ENCODE results near the gene DPYSL3. TPM values are rescaled to one million over a fixed set of nuclear protein-coding genes. Genes with fewer than 3 reads are reported as not detected.
A peak's percentile ranks its signal among the peaks of the same experiment; 100 is the strongest.
"Not testable (repeated sequence)": the region's sequence is repeated elsewhere in the genome, so short reads cannot be mapped to it uniquely, and the experiment has no call there.

Gene DPYSL3
- total RNA-seq, result 138 and 161 TPM in 2 replicates

DNA sequence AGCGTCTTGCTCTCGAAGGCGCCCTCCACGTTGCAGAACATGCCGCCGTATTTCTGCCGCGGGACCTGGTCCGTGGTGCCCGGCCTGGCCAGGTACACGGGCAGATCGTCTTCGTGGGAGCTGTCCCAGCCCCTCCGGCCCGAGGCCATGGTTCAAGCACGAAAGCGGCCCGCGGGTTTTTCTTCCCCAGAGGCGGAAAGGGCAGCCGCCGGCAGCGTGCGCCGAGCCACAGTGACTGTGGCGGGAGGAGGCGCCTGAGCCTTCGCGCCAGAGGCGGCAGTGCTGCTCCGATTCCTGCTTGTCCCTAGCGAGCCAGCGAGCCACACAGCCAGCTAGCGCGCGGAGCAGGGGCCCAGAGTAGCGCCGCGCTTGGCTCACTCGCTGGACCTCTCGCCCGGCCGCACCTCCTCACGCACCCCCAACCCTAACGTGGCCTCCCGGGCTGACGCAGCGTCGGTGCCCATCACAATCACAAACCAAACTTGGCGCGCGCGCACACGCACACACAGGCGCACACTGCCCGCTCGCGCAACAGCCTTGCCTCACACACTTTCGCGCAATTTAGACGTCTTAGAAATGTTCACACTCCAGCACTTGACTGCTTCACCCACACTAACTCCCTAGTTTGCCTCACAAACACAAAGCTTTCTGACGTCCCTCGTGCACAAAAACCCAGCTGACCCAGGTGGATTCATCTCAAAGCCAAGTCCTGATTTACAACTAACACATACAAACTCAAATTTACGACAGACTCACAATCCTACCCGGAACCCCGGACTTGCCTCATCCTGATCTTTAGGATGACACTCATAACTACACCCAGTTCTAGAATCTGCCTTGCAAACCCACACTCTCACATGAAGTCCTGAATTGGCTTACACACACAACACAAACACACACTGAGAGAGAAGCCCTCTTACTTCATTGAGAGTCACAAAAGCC, at the start of gene DPYSL3:
DPYSL3 (minus strand) TSS at position 359 of the 942 bp plus-strand sequence; CDS start at position 149, 210 bp downstream.
- peak; percentile 58 for DNase-seq (ENCODE audit: low read depth, low spot score)

DNA sequence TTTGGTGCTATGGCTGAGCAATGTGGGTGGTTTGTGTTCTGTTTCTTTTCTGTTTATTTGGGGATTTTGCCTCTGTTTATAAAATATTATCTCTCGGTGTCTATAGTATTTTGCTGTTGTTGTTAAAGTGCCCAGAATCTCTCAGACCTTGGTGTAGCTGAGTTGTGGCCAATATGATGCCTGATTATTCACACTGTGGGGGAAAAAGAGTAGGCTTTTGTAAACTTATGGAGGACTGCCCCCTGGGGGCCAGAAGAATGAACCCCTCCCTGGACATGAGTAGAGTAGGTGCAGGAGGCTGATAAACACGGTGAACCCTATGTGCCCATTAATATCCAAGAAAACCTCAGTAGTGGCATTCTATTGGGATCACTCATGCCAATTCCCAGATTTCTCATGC, 49.0 kb upstream of the DPYSL3 start:
- DNase-seq (ENCODE audit: low read depth, low spot score), result peak; percentile 59

DNA sequence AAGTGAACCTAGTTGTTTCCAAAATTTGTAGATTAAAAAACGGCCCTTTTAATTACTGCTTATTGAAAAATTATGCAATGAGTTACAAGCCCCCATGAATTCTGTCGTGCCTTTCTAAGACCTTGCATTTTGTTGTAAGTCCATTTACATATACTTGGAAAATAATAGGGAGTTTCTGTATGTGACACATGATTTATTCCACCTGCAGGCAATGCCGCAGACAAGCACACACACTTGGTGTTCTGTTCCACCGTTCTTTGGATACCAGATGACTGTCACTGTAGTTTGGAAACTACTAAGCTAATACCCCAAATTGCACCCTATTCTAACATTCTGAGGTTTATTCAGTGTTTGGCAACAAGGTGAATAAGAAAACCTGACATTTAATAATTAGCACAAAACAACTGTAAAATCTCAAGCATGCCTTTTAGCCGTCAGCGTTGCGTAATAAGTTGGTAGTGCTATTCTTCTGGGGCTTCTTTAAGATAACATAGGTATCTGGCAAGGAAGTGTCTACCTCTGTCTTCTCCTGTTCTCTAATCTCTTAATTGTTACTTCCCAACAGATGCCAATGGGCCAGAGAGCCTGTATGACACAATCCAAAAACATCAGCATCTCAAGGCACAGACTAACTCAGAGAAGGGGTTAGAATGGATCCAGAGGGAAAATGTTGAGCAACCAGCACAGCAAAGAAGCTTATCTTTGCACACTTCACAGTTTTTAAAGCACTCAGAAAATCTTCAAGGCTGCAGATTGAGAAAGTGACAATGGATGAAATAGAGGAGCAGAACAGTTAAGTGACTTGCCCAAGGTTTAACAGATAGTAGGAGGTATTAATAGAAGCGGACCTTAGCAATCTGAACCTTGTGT, 48.2 kb upstream of the DPYSL3 start:
- no peak for DNase-seq (ENCODE audit: low read depth, low spot score)

- no peak for DNase-seq (ENCODE audit: low read depth, low spot score)
Observed at GRCh38 chr5:147555176-147555575, 45.3 kb upstream of the DPYSL3 start.

GRCh38 chr5:147554261-147554817, 44.5 kb upstream of the DPYSL3 start:
- DNase-seq (ENCODE audit: low read depth, low spot score), result no peak

DNA sequence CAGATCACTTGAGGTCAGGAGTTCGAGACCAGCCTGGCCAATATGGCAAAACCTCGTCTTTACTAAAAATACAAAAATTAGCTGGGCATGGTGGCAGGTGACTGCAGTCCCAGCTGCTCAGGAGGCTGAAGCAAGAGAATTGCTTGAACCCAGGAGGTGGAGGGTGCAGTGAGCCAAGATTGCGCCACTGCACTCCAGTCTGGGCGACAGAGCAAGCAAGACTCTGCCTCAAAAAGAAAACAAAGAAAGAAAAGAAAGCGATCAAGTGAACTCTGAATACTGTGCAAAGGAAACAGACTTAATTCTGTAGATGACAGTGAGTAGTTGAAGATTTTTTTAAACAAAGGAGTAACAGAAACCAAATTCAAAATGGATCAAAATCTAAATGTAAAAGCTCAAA, 43.9 kb upstream of the DPYSL3 start:
- DNase-seq (ENCODE audit: low read depth, low spot score), result not testable (repeated sequence)

- DNase-seq (ENCODE audit: low read depth, low spot score), result no peak
Observed at GRCh38 chr5:147552897-147553296, 43.0 kb upstream of the DPYSL3 start.

- DNase-seq (ENCODE audit: low read depth, low spot score), result no peak
Observed at GRCh38 chr5:147551677-147552076, 41.8 kb upstream of the DPYSL3 start.

DNA sequence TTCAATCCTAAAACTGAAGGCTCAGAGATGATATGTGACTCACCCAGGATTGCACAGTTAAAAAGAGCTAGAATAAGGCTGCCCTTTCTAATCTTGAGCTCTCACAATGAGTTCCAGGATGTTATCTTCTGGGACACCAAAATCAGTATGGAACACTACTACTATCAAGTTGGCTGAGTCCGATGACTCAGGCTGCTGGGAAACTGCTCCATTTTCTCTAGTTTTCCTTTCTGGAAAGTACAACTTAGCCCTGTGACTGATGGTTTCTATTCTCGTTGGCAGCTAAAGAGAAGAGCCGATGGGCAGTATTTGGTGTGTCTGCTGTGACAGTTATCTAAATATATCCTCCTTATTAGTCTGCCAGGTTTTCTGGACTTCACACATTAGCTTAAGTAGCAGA, 37.9 kb upstream of the DPYSL3 start:
- no peak for DNase-seq (ENCODE audit: low read depth, low spot score)

- no peak for DNase-seq (ENCODE audit: low read depth, low spot score)
Observed at GRCh38 chr5:147544556-147544955, 34.7 kb upstream of the DPYSL3 start.

DNA sequence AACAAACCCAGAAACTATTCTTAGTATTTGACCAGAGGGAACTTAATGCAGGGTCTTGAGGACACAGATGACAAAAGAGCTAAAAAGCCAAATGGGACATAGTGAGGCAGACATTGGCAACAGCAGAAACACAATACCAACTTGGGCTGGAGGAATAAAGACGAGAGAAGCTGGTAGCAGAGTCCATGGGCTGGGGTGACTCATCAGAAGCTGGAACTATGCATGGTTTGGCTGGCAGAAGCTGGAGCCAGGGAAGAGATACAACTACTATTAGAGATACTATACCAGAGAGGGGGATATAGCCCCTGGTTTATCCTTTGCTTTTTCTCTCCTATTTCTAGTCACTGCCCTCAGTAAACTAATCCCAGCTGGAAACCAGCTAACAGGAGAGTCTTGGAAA, 29.2 kb upstream of the DPYSL3 start:
- no peak for DNase-seq (ENCODE audit: low read depth, low spot score)

DNA sequence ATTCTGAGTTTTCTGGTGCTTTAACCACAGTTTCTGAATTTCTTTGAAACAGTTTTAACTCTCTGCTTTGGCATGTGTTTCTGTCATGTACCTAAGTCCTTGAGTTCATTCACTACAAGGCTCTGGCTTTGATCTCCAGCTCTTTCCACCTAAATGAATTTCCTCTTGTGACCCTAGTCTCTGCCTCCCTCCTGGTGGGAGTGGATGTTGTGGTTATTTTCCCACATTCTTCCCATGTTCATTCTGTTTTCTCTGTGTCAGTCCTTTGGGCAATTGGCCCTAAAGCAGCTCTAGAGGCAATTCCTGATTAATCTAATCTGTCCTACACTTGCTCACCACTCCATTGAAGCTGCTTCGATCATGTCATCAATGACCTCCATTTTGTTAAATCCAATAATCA, 28.4 kb upstream of the DPYSL3 start:
- DNase-seq (ENCODE audit: low read depth, low spot score), result no peak

DNA sequence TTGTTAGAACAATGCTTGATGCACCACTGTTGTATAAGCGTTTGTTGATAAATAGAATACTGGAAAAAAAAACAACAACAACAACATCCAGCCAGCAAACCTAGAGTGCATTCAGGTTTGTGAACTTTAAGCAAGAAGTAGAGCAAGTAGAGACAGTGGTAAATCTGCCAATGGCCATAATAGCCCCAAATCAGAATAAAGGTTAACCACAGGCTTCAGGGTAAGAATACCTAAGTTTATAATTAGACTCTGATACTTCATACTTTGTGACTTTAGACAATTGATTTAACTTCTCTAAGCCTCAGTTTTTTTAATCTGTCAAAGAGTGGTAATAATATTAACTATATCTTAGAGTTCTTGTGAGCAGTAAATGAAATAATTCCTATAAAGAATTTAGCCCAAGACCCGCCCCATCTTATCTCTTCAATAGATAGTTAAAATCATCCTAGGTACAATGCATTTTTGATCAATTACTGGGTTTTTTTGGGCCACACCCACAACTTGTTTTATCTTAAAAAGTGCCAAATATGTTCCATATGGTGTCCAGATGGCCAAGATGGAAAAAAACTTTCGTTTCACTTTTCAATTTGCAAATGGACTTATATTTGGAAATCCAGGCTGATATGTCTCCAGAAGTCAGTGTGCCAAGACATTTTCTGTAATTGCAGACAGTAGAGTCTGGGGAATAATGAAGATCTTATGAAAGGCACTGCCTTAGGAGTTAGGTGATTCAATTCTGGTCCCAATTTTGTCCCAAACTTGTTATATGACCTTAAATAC, 24.5 kb upstream of the DPYSL3 start:
- no peak for DNase-seq (ENCODE audit: low read depth, low spot score)

GRCh38 chr5:147532156-147532555, 22.3 kb upstream of the DPYSL3 start:
- DNase-seq (ENCODE audit: low read depth, low spot score), result no peak

- DNase-seq (ENCODE audit: low read depth, low spot score), result peak; percentile 78
Observed at GRCh38 chr5:147530530-147531389, 20.9 kb upstream of the DPYSL3 start.

DNA sequence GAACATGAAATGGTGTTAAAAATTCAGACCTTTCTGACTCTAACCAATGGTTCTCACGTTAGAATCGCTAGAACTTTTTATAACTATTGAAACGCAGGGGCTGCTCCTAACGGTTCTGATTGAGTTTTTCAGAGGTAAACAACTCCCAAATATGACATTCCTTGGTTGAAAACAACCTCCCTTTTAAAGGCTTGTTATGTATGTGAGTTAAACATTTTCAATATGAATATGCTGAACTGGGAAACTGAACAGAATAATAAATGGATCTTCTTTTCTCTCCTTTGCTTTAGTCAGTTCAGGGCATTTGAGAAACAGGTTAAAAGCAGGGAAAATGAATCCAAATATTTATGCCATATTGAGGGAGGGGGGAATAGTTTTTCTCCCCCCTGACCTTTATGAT, 13.2 kb upstream of the DPYSL3 start:
- DNase-seq (ENCODE audit: low read depth, low spot score), result no peak

DNA sequence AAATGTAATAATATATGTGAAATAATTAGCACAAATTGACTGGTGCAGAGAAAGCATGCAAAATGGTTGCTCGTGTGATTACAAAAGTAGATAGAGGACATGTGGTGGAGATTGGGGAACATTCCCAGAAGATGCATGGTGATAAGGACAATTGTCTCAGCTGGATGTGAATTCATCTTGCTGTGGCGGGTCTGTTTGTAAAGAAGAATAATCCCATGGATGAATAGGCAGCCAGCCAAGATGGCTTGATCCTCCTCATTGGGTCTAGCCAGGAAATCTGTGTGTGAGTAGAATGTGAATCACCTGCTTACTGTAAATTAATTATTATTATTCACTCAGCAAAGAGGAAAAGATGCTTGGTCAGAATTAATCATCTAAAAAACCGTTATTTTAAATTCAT, 12.6 kb upstream of the DPYSL3 start:
- peak; percentile 51 for DNase-seq (ENCODE audit: low read depth, low spot score)

DNA sequence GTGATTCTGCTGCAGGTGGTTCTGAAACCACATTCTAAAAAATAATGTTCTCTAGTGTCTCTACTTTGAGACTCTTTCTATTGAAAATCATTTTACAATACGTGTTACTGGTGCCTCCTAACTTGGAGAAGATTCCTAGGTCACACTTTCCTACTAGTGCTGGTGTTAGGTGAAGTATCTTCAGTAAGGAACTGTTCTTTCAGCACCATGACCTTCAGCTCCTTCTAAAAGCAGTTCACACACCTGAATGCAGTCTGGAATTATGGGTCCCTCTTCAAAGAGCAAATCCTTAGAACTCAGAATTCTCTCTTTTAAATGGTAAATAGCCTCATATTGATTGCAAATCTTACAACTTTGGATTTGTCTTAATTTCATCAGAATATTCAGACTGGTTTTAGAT, 10.6 kb upstream of the DPYSL3 start:
- no peak for DNase-seq (ENCODE audit: low read depth, low spot score)

DNA sequence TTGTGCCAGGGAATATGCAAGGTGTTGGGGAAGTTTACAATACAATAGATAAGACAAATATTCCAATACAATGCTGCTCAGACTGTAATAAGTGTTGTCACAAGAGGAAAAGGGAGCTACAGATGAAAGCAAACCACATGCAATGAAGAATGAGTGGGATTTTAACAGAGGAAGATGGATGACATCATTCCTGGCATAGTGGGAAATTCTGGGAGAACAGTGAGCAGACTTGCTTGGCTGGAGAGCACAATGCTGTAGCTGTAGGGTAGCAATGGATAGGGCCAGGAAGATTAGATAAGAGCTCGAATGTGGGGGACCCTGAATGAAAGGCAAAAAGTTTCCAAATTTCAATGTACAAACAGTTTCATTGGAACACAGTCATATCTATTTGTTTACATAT, 9.5 kb upstream of the DPYSL3 start:
- no peak for DNase-seq (ENCODE audit: low read depth, low spot score)

- no peak for DNase-seq (ENCODE audit: low read depth, low spot score)
Observed at GRCh38 chr5:147517383-147517782, 7.5 kb upstream of the DPYSL3 start.

Measured in pulmonary artery endothelial cell (primary cell).